Thyroid gland (tissue), 4 donors: ENCODE data around the gene OTOF. TPM values are rescaled to one million over a fixed set of nuclear protein-coding genes. Genes with fewer than 3 reads are reported as not detected.

Experiments
- DNase-seq, 2 donors: peaks; one replicate each; pipeline ENCODE4 v3.0.0-alpha.2; 2019
- H3K27ac ChIP-seq, 3 donors: fragments of 200-600 bp; sonication (generic); 1 replicate in 2 of 3; 2 replicates in 1 of 3; pipeline ENCODE4 v1.5.1; 2016 to 2019; ENCODE audit warnings: mild to moderate bottlenecking in 1 of 3, moderate library complexity in 1 of 3
- H3K27me3 ChIP-seq: fragments of 200-600 bp; sonication (generic); one replicate; pipeline ENCODE4 v1.5.1; 2019
- H3K36me3 ChIP-seq, 2 donors: fragments of 200-600 bp; sonication (generic); one replicate each; pipeline ENCODE4 v1.5.1; 2016 to 2019
- H3K4me1 ChIP-seq, 2 donors: fragments of 200-600 bp; sonication (generic); one replicate each; pipeline ENCODE4 v1.5.1; 2017 to 2019
- H3K4me3 ChIP-seq, 3 donors: fragments of 200-600 bp; sonication (generic); replicated peaks in 1 of 3; 1 replicate in 2 of 3; 2 replicates in 1 of 3; pipeline ENCODE4 v1.5.1; 2016; ENCODE audit warnings: mild to moderate bottlenecking in 1 of 3
- H3K9me3 ChIP-seq: fragments of 200-600 bp; sonication (generic); one replicate; pipeline ENCODE4 v1.5.1; 2017
- CTCF ChIP-seq, 6 experiments: fragments of 200-600 bp in 3 of 6; fragments of 450-650 bp in 3 of 6; sonication (generic) in 3 of 6; IDR thresholded peaks; one replicate each; pipeline ENCODE4 v1.5.1; 2016 to 2019; ENCODE audit warnings: antibody characterized with exemption in 6 of 6, mild to moderate bottlenecking in 2 of 6, inconsistent platforms in 1 of 6, moderate library complexity in 1 of 6
- POLR2A ChIP-seq, 2 donors: fragments of 450-650 bp; IDR thresholded peaks; one replicate each; pipeline ENCODE4 v1.6.1; 2017; ENCODE audit warnings: antibody characterized with exemption in 2 of 2, mild to moderate bottlenecking in 2 of 2, moderate library complexity in 1 of 2
- WGBS, 2 donors: methylation state at CpG; one replicate each; pipeline ENCODE4 v1.1.5; 2017; 5-methylcytosine and 5-hydroxymethylcytosine counted together
- intact Hi-C: fragments of 100-400 bp; cut with DNase I; formaldehyde crosslinking; loops from one replicate; pipeline ENCODE4 v1.15.1; 2023
- total RNA-seq, 4 donors: library from RNA; depleted of rRNA; stranded (reverse); fragments of >200 nt; gene quantifications; one replicate each; pipeline ENCODE4 v1.2.3, GENCODE V29; 2016

OTOF gene
- total RNA-seq, 4 donors from 2014 or later = 0.67 TPM; not detected in 3

GRCh38 chr2:26478366-26478765 is 442 bp upstream of the OTOF start:
- intact Hi-C loops = no loop called here
- no peak overlapping the region for H3K4me3 ChIP-seq
- no peak for DNase-seq
- WGBS, 2 donors = 79 to 91% methylated on average over 4 to 5 of the region's 5 CpGs
- H3K9me3 ChIP-seq = no peaks in the 10 kb centered on the region
- no peak for TF ChIP-seq CTCF (IDR thresholded peaks at IDR 0.05)
- no peak for TF ChIP-seq POLR2A (IDR thresholded peaks at IDR 0.05)
- H3K27ac ChIP-seq = no peak overlapping the region
- no peaks in the 10 kb centered on the region for H3K27me3 ChIP-seq
- H3K36me3 ChIP-seq = no peaks in the 10 kb centered on the region
- H3K4me1 ChIP-seq = peaks cover 0 to 5% of the 10 kb centered on the region in 2 donors

- TF ChIP-seq CTCF (IDR thresholded peaks at IDR 0.05) (no peak), POLR2A (IDR thresholded peaks at IDR 0.05) (no peak)
- intact Hi-C loops = no loop called here
- WGBS, 2 donors = 43 to 49% methylated on average over 24 of the region's 33 CpGs
These were observed 606 bp downstream of the OTOF start for GRCh38 chr2:26477126-26477910.

GRCh38 chr2:26475832-26476501 is 2.0 kb downstream of the OTOF start:
- Histone ChIP-seq H3K9me3 (no peaks in the 10 kb centered on the region), H3K36me3 (no peaks in the 10 kb centered on the region), H3K4me1 (peaks cover 0 to 5% of the 10 kb centered on the region in 2 donors), H3K27me3 (no peaks in the 10 kb centered on the region), H3K27ac (no peak overlapping the region), H3K4me3 (no peak overlapping the region)
- intact Hi-C loops = no loop called here
- TF ChIP-seq CTCF (IDR thresholded peaks at IDR 0.05) = no peak
- no peak for TF ChIP-seq POLR2A (IDR thresholded peaks at IDR 0.05)
- no peak for DNase-seq
- WGBS, 2 donors = 84 to 86% methylated on average over 15 to 19 of the region's 22 CpGs

More at GRCh38 chr2:26477126-26477910, 606 bp downstream of the OTOF start:
- DNase-seq = peak; percentile 12 to 21
- H3K9me3 ChIP-seq = no peaks in the 10 kb centered on the region
- no peaks in the 10 kb centered on the region for H3K36me3 ChIP-seq
- H3K27ac ChIP-seq = no peak overlapping the region
- H3K4me1 ChIP-seq = peaks cover 0 to 5% of the 10 kb centered on the region in 2 donors
- no peak overlapping the region for H3K4me3 ChIP-seq
- no peaks in the 10 kb centered on the region for H3K27me3 ChIP-seq

- H3K4me3 ChIP-seq = no peak overlapping the region
- intact Hi-C loops = no loop called here
- no peak for TF ChIP-seq CTCF (IDR thresholded peaks at IDR 0.05)
- TF ChIP-seq POLR2A (IDR thresholded peaks at IDR 0.05) = no peak
- DNase-seq = no peak
- no peaks in the 10 kb centered on the region for H3K36me3 ChIP-seq
- 93 to 94% methylated on average over 5 to 6 of the region's 6 CpGs for WGBS, 2 donors
- no peak overlapping the region for H3K27ac ChIP-seq
- H3K4me1 ChIP-seq = peaks cover 0 to 5% of the 10 kb centered on the region in 2 donors
- no peaks in the 10 kb centered on the region for H3K9me3 ChIP-seq
- no peaks in the 10 kb centered on the region for H3K27me3 ChIP-seq
These were observed 2.9 kb downstream of the OTOF start for GRCh38 chr2:26475037-26475436.

GRCh38 chr2:26474261-26474785 is 3.6 kb downstream of the OTOF start:
- Histone ChIP-seq H3K27ac (no peak overlapping the region), H3K9me3 (no peaks in the 10 kb centered on the region), H3K4me1 (peaks cover 0 to 5% of the 10 kb centered on the region in 2 donors), H3K4me3 (no peak overlapping the region), H3K27me3 (no peaks in the 10 kb centered on the region), H3K36me3 (no peaks in the 10 kb centered on the region)
- intact Hi-C loops = no loop called here
- WGBS, 2 donors = 90 to 99% methylated on average over 12 to 13 of the region's 14 CpGs
- no peak for DNase-seq
- TF ChIP-seq POLR2A (IDR thresholded peaks at IDR 0.05) = no peak
- TF ChIP-seq CTCF (IDR thresholded peaks at IDR 0.05) = no peak
